ENCODE measurements around the gene PTPN4. TPM values are rescaled to one million over a fixed set of nuclear protein-coding genes. Genes with fewer than 3 reads are reported as not detected.

PTPN4 gene
- total and polyA plus RNA-seq, 2 of the 13 experiments (the other 11 are each of a cell fraction or from before 2014, with no cell fraction given): 20.3 to 34.6 TPM

- CTCF ChIA-PET (ENCODE audit: low intra/inter-chr PET ratio, low total read pairs): no interaction called here
- FAIRE-seq: no peak
- POLR2A ChIA-PET: interaction anchor here (0.6 kb wide), 1 partner anchor 10 kb away, joined by 3 read pairs; no protein-coding TSS in a partner anchor
- 58% methylated on average over 4 of the region's 4 CpGs for WGBS (ENCODE audit: low lambda C conversion rate)
- no peak for DNase-seq (ENCODE audit: low spot score)
- Histone ChIP-seq H3K79me2 (ENCODE audit: insufficient read depth, low read length) (no peaks in the 10 kb centered on the region), H3K4me1 (ENCODE audit: insufficient read depth, low read length) (peaks cover 41% of the 10 kb centered on the region), H3K9me3 (ENCODE audit: low read length) (no peaks in the 10 kb centered on the region), H3K4me3 (replicated peaks in 1 of 3; ENCODE audit: insufficient read depth in 1 of 3, low read depth in 2 of 3, low read length in 3 of 3) (no peak overlapping the region), H3K9ac (ENCODE audit: insufficient read depth, low read depth, low read length) (no peak overlapping the region), H3K4me2 (ENCODE audit: low read depth, low read length) (no peak overlapping the region), H3K27me3 (ENCODE audit: control insufficient read depth in 1 of 2, insufficient read depth in 2 of 2, low read length in 2 of 2) (peaks cover 2 to 45% of the 10 kb centered on the region in 2 experiments; a peak in 4 of 5 replicates), H4K20me1 (ENCODE audit: insufficient read depth, low read length) (no peaks in the 10 kb centered on the region), H3K27ac (ENCODE audit: extremely low read length, insufficient read depth, low read length) (no peak overlapping the region), H3K36me3 (replicated peaks in 1 of 2; ENCODE audit: control insufficient read depth in 1 of 2, insufficient read depth in 2 of 2, low read length in 2 of 2) (no peaks in the 10 kb centered on the region), H2AFZ (ENCODE audit: low read length) (no peak overlapping the region)
- intact Hi-C loops (cut with micrococcal nuclease; ENCODE audit: unreplicated experiment) (no loop called here), in situ Hi-C loops (cut with HindIII; ENCODE audit: extremely low pct_ligation_motif_present, low pct_unique_long_range_greater_than_20kb) (no loop called here)
- no TSS peak for BruUV-seq (replicated peaks)
- ATAC-seq: no peak
- no peak for TF ChIP-seq PHF5A (CRISPR knock-in tag; IDR thresholded peaks at IDR 0.05; ENCODE audit: low read depth, unreplicated experiment)
- TF ChIP-seq FOXK2 (IDR thresholded peaks at IDR 0.05): no peak
- no peak for TF ChIP-seq CREBL2 (CRISPR knock-in tag; IDR thresholded peaks at IDR 0.05; ENCODE audit: borderline replicate concordance)
- no peak for TF ChIP-seq ZNF484 (CRISPR knock-in tag; IDR thresholded peaks at IDR 0.05; ENCODE audit: borderline replicate concordance, low read depth)
- TF ChIP-seq ESRRA (CRISPR knock-in tag; IDR thresholded peaks at IDR 0.05; ENCODE audit: low read depth): no peak
- no peak for TF ChIP-seq ZNF550 (CRISPR knock-in tag; IDR thresholded peaks at IDR 0.05; ENCODE audit: borderline replicate concordance)
- no peak for TF ChIP-seq SYNCRIP (IDR thresholded peaks at IDR 0.05; ENCODE audit: insufficient read depth, low read depth, low read length)
- TF ChIP-seq KMT2A (CRISPR knock-in tag; IDR thresholded peaks at IDR 0.05): no peak
- TF ChIP-seq SKIL (CRISPR knock-in tag; IDR thresholded peaks at IDR 0.05; ENCODE audit: borderline replicate concordance): no peak
- no peak for TF ChIP-seq RBFOX2 (IDR thresholded peaks at IDR 0.05; ENCODE audit: low read depth, low read length)
- no peak for TF ChIP-seq BORCS8-MEF2B (CRISPR knock-in tag; IDR thresholded peaks at IDR 0.05)
- no peak for TF ChIP-seq GTF3A (CRISPR knock-in tag; conservative IDR thresholded peaks at IDR 0.05)
Measured at GRCh38 chr2:119734047-119734446, 25.7 kb upstream of the PTPN4 start.

All from HepG2 (cell line).